ENCODE results near the gene WDR13.
"Not testable (repeated sequence)": the region's sequence is repeated elsewhere in the genome, so short reads cannot be mapped to it uniquely, and the experiment has no call there.

WDR13 gene

GRCh38 chrX:48595929-48596328, 1.4 kb upstream of the WDR13 start:
- no peak for DNase-seq

GRCh38 chrX:48598614-48599013, 1.3 kb downstream of the WDR13 start:
- DNase-seq: no peak

- no peak for DNase-seq
These were observed 2.0 kb downstream of the WDR13 start for GRCh38 chrX:48599341-48599740.

GRCh38 chrX:48600226-48600625, 2.9 kb downstream of the WDR13 start:
- DNase-seq: no peak

GRCh38 chrX:48601741-48602394, 4.6 kb downstream of the WDR13 start:
- no peak for DNase-seq

GRCh38 chrX:48604701-48605100, 7.4 kb downstream of the WDR13 start:
- DNase-seq: no peak

GRCh38 chrX:48606091-48606490, 8.8 kb downstream of the WDR13 start:
- no peak for DNase-seq

GRCh38 chrX:48611703-48612102, 14.4 kb downstream of the WDR13 start:
- DNase-seq: no peak

- DNase-seq: no peak
These were observed 16.3 kb downstream of the WDR13 start for GRCh38 chrX:48613502-48614160.

- no peak for DNase-seq
These were observed 19.3 kb downstream of the WDR13 start for GRCh38 chrX:48616576-48616975.

GRCh38 chrX:48617542-48618340, 20.4 kb downstream of the WDR13 start:
- DNase-seq: no peak

GRCh38 chrX:48626401-48627298, 29.4 kb downstream of the WDR13 start:
- DNase-seq: no peak

GRCh38 chrX:48631376-48632090, 34.2 kb downstream of the WDR13 start:
- DNase-seq: peak; percentile 52

GRCh38 chrX:48632207-48632606, 34.9 kb downstream of the WDR13 start:
- DNase-seq: no peak

GRCh38 chrX:48636301-48636700, 39.0 kb downstream of the WDR13 start:
- DNase-seq: no peak

GRCh38 chrX:48636776-48637175, 39.5 kb downstream of the WDR13 start:
- no peak for DNase-seq

GRCh38 chrX:48645669-48646068, 48.4 kb downstream of the WDR13 start:
- no peak for DNase-seq

- no peak for DNase-seq
These were observed 51.1 kb downstream of the WDR13 start for GRCh38 chrX:48648336-48648751.

- DNase-seq: no peak
These were observed 51.8 kb downstream of the WDR13 start for GRCh38 chrX:48649102-48649501.

GRCh38 chrX:48652055-48652579, 54.8 kb downstream of the WDR13 start:
- DNase-seq: not testable (repeated sequence)

- DNase-seq: not testable (repeated sequence)
These were observed 57.5 kb downstream of the WDR13 start for GRCh38 chrX:48654746-48655145.
